A673 (cell line): ENCODE measurements around the gene ZFAND2B. TPM values are rescaled to one million over a fixed set of nuclear protein-coding genes. Genes with fewer than 3 reads are reported as not detected.

Source experiments
- Bru-seq: library from RNA; stranded (reverse); fragments of 400-500 nt; gene quantifications from one replicate; lab custom pipeline; 2021; lab: Mats Ljungman, UMichigan
- BruChase-seq, 2 experiments: library from RNA; stranded (reverse); fragments of 400-500 nt; gene quantifications; one replicate each; lab custom pipeline; 2021; lab: Mats Ljungman, UMichigan
- BruUV-seq: library from RNA; stranded (reverse); fragments of 400-500 nt; replicated peaks from 2 replicates; lab custom pipeline; 2021; lab: Mats Ljungman, UMichigan
- CTCF ChIA-PET: fragments of 300-600 bp; sonication (Branson Sonifier 250); formaldehyde crosslinking; loops from one replicate; lab custom pipeline; 2022; ENCODE audit warnings: antibody characterized with exemption; lab: Charles Lee
- POLR2A ChIA-PET: fragments of 300-600 bp; sonication (Branson Sonifier 250); formaldehyde crosslinking; loops from one replicate; lab custom pipeline; 2022; ENCODE audit warnings: antibody characterized with exemption; ENCODE audit not compliant: low non-redundant PET; lab: Charles Lee
- DNase-seq: peaks from one replicate; pipeline ENCODE4 v3.0.0-alpha.2; 2015; ENCODE audit warnings: low spot score
- H3K27ac ChIP-seq: fragments of 200-600 bp; sonication (generic); 2 replicates; pipeline ENCODE4 v1.5.1; 2016; ENCODE audit warnings: mixed run types, low read depth, mild to moderate bottlenecking, mixed read lengths, antibody characterized with exemption, low read length; ENCODE audit not compliant: poor library complexity, severe bottlenecking
- H3K27me3 ChIP-seq: fragments of 200-600 bp; sonication (generic); replicated peaks from 2 replicates; pipeline ENCODE4 v1.6.1; 2017; ENCODE audit warnings: mixed run types, low read depth, mild to moderate bottlenecking, mixed read lengths, antibody characterized with exemption, low read length; ENCODE audit not compliant: insufficient read depth, poor library complexity
- H3K36me3 ChIP-seq: fragments of 200-600 bp; sonication (generic); 2 replicates; pipeline ENCODE4 v1.6.1; 2016; ENCODE audit warnings: mixed run types, mild to moderate bottlenecking, mixed read lengths, antibody characterized with exemption, low read length; ENCODE audit not compliant: insufficient read depth, poor library complexity, severe bottlenecking
- H3K4me1 ChIP-seq: fragments of 200-600 bp; sonication (generic); 2 replicates; pipeline ENCODE4 v1.6.1; 2017; ENCODE audit warnings: mixed run types, mild to moderate bottlenecking, mixed read lengths, antibody characterized with exemption, low read length; ENCODE audit not compliant: insufficient read depth, poor library complexity, severe bottlenecking
- H3K4me3 ChIP-seq: fragments of 200-600 bp; sonication (generic); 2 replicates; pipeline ENCODE4 v1.5.1; 2016; ENCODE audit warnings: low read depth, mixed run types, mild to moderate bottlenecking, mixed read lengths, low read length; ENCODE audit not compliant: poor library complexity, severe bottlenecking
- H3K9me3 ChIP-seq: fragments of 200-600 bp; sonication (generic); 2 replicates; pipeline ENCODE4 v1.6.1; 2016; ENCODE audit warnings: mixed run types, low read depth, mild to moderate bottlenecking, mixed read lengths, antibody characterized with exemption, low read length; ENCODE audit not compliant: poor library complexity, severe bottlenecking
- CTCF ChIP-seq: fragments of 300-800, 200-600 bp; sonication (generic); conservative IDR thresholded peaks from 2 replicates; pipeline ENCODE4 v1.5.1; 2017; ENCODE audit warnings: low read depth, mild to moderate bottlenecking, antibody characterized with exemption, low read length, moderate library complexity, mixed read lengths
- EZH2 ChIP-seq: fragments of 200-600 bp; sonication (generic); IDR thresholded peaks from 2 replicates; pipeline ENCODE4 v1.6.1; 2017; ENCODE audit warnings: borderline replicate concordance, low read depth, mild to moderate bottlenecking, mixed read lengths, antibody characterized with exemption, low read length; ENCODE audit not compliant: poor library complexity, severe bottlenecking
- intact Hi-C: fragments of 100-400 bp; cut with micrococcal nuclease; formaldehyde crosslinking; loops from one replicate; pipeline ENCODE4 v1.10.0; 2022; ENCODE audit not compliant: unreplicated experiment
- long read RNA-seq: library from polyadenylated mRNA; stranded (forward); transcript quantifications from one replicate; pipeline ENCODE4 v2.0.0, GENCODE V29; 2022
- total RNA-seq: library from RNA; stranded (reverse); gene quantifications from 2 replicates; pipeline ENCODE4 v1.2.3, GENCODE V29; 2021

ZFAND2B gene
- total RNA-seq (20.0 and 23.7 TPM in 2 replicates), Bru-seq, nascent RNA (percentile 46 among the genes with signal in this experiment), BruChase-seq, experiment 1, labeled RNA remaining after a 2-hour chase (percentile 50 among the genes with signal in this experiment), BruChase-seq, experiment 2, labeled RNA remaining after a 6-hour chase (percentile 58 among the genes with signal in this experiment)
- long read RNA-seq, transcript ZFAND2B-201 (9 exons, 1,314 nt): major isoform, 9 of 26 reads
- long read RNA-seq, transcript ZFAND2B-212 (10 exons, 1,199 nt): minor isoform, 6 of 26 reads
- long read RNA-seq, partial matches to known transcripts: 2 of 26 reads
- long read RNA-seq, other reads (novel, unspliced or antisense): 8 of 26 reads

- TF ChIP-seq CTCF (no peak), EZH2 (no peak)
- CTCF ChIA-PET: interaction anchor here (0.6 to 0.9 kb wide), 4 partner anchors 31 to 303 kb away, joined by 3 to 4 read pairs (median 4); partner anchors contain the start of gene CNPPD1
- peak; percentile 96 for DNase-seq
- Histone ChIP-seq H3K36me3 (peaks cover 29% of the 10 kb centered on the region), H3K9me3 (no peaks in the 10 kb centered on the region), H3K27ac (peak within 1 kb of the TSS; percentile 78), H3K4me3 (peak within 1 kb of the TSS; percentile 75), H3K4me1 (peaks cover 15% of the 10 kb centered on the region), H3K27me3 (no peaks in the 10 kb centered on the region)
- intact Hi-C loops: no loop called here
- POLR2A ChIA-PET: interaction anchor here (0.6 kb wide), 1 partner anchor 33 kb away, joined by 3 read pairs; no protein-coding TSS in a partner anchor
- BruUV-seq: no TSS peak
Measured at GRCh38 chr2:219206328-219207133, at the start of gene ZFAND2B. Gene ZFAND2B (plus strand): TSS chr2:219206782. CDS start chr2:219206988, 206 bp downstream.

GRCh38 chr2:219157396-219157795, 49.2 kb upstream of the ZFAND2B start:
- Histone ChIP-seq H3K9me3 (no peaks in the 10 kb centered on the region), H3K4me3 (no peak overlapping the region), H3K36me3 (no peaks in the 10 kb centered on the region), H3K27ac (no peak overlapping the region), H3K4me1 (peaks cover 4% of the 10 kb centered on the region), H3K27me3 (no peaks in the 10 kb centered on the region)
- CTCF ChIA-PET: interaction anchor here (0.9 to 1.7 kb wide), 4 partner anchors 84 to 509 kb away, joined by 3 to 5 read pairs (median 4); no protein-coding TSS in a partner anchor
- BruUV-seq: no TSS peak
- TF ChIP-seq CTCF (no peak), EZH2 (no peak)
- DNase-seq: no peak
- intact Hi-C loops: loop anchor here (5.0 to 10.0 kb wide), 3 partner anchors 85 to 303 kb away; partner anchors contain the start of gene WNT6
- POLR2A ChIA-PET: no interaction called here

GRCh38 chr2:219158025-219158424, 48.6 kb upstream of the ZFAND2B start:
- Histone ChIP-seq H3K4me3 (no peak overlapping the region), H3K9me3 (no peaks in the 10 kb centered on the region), H3K27ac (no peak overlapping the region), H3K4me1 (peaks cover 4% of the 10 kb centered on the region), H3K36me3 (no peaks in the 10 kb centered on the region), H3K27me3 (no peaks in the 10 kb centered on the region)
- TF ChIP-seq CTCF: no peak
- no peak for TF ChIP-seq EZH2
- CTCF ChIA-PET: interaction anchor here (1.0 to 1.7 kb wide), 3 partner anchors 13 to 128 kb away, joined by 4 to 5 read pairs (median 5); no protein-coding TSS in a partner anchor
- POLR2A ChIA-PET: no interaction called here
- intact Hi-C loops: loop anchor here (5.0 to 10.0 kb wide), 3 partner anchors 86 to 303 kb away; partner anchors contain the start of gene WNT6
- BruUV-seq: no TSS peak
- DNase-seq: no peak
